Spinal cord (tissue), 10 donors: Measurements from ENCODE around the gene TREML4. TPM values are rescaled to one million over a fixed set of nuclear protein-coding genes. Genes with fewer than 3 reads are reported as not detected.

Experiments used
- DNase-seq, 6 donors: peaks; one replicate each; pipeline versions ENCODE4 v3.0.0 to v3.0.0-alpha.2; 2013 to 2015; ENCODE audit warnings: low spot score in 6 of 6, low read depth in 4 of 6
- H3K27ac ChIP-seq: one replicate; pipeline ENCODE4 v1.5.1; 2013; ENCODE audit warnings: low read depth, low read length, control low read depth
- H3K27me3 ChIP-seq: one replicate; pipeline ENCODE4 v1.6.1; 2013; ENCODE audit warnings: low read length; ENCODE audit not compliant: control insufficient read depth, insufficient read depth
- H3K36me3 ChIP-seq: one replicate; pipeline ENCODE4 v1.6.1; 2013; ENCODE audit warnings: low read length; ENCODE audit not compliant: control insufficient read depth, insufficient read depth
- H3K4me1 ChIP-seq: one replicate; pipeline ENCODE4 v1.6.1; 2013; ENCODE audit warnings: low read length; ENCODE audit not compliant: control insufficient read depth, insufficient read depth
- H3K4me3 ChIP-seq: one replicate; pipeline ENCODE4 v1.5.1; 2013; ENCODE audit warnings: low read depth, low read length, control low read depth
- H3K9me3 ChIP-seq: one replicate; pipeline ENCODE4 v1.6.1; 2013; ENCODE audit warnings: low read length; ENCODE audit not compliant: control insufficient read depth, insufficient read depth
- WGBS: methylation state at CpG from one replicate; pipeline ENCODE4 v1.1.5; 2013; ENCODE audit warnings: missing lambda C conversion rate; ENCODE audit not compliant: insufficient coverage; 5-methylcytosine and 5-hydroxymethylcytosine counted together
- polyA plus RNA-seq, 2 donors: library from polyadenylated mRNA; unstranded; fragments of 120-200 nt; gene quantifications; one replicate each; pipeline ENCODE4 v1.2.1, GENCODE V29; 2013; ENCODE audit not compliant: insufficient read length in 2 of 2
- total RNA-seq, 2 donors: library from RNA; depleted of rRNA in 1 of 2; stranded (reverse); fragments of 120-200 nt in 1 of 2; fragments of >200 nt in 1 of 2; gene quantifications; one replicate each; pipeline versions ENCODE4 v1.2.3 to v1.2.4, GENCODE V29; 2013 to 2014
- donor health status: healthy.

TREML4 gene
- total and polyA plus RNA-seq, 4 donors = 0.10 TPM; not detected in 3

- Histone ChIP-seq H3K4me3 (no peak overlapping the region), H3K27me3 (no peaks in the 10 kb centered on the region), H3K4me1 (no peaks in the 10 kb centered on the region), H3K9me3 (no peaks in the 10 kb centered on the region), H3K36me3 (no peaks in the 10 kb centered on the region), H3K27ac (no peak overlapping the region)
- 75% methylated on average over 1 of the region's 2 CpGs for WGBS
- DNase-seq = no peak
Measured at GRCh38 chr6:41277605-41278004, 49.5 kb downstream of the TREML4 start.

- Histone ChIP-seq H3K4me1 (no peaks in the 10 kb centered on the region), H3K4me3 (no peak overlapping the region), H3K27ac (no peak overlapping the region), H3K27me3 (no peaks in the 10 kb centered on the region), H3K9me3 (no peaks in the 10 kb centered on the region), H3K36me3 (no peaks in the 10 kb centered on the region)
- WGBS = 18% methylated on average over 7 of the region's 10 CpGs
- DNase-seq = peak in 5 of 6 donors; percentile 22 to 76 (median 40)
Measured at GRCh38 chr6:41278699-41279405, 50.7 kb downstream of the TREML4 start.

GRCh38 chr6:41280381-41281057, 52.4 kb downstream of the TREML4 start:
- WGBS = 69% methylated on average over 1 of the region's 1 CpG
- Histone ChIP-seq H3K27ac (no peak overlapping the region), H3K36me3 (no peaks in the 10 kb centered on the region), H3K27me3 (no peaks in the 10 kb centered on the region), H3K4me3 (no peak overlapping the region), H3K4me1 (no peaks in the 10 kb centered on the region), H3K9me3 (no peaks in the 10 kb centered on the region)
- no peak for DNase-seq

GRCh38 chr6:41283600-41283999, 55.5 kb downstream of the TREML4 start:
- 74% methylated on average over 2 of the region's 3 CpGs for WGBS
- no peaks in the 10 kb centered on the region for H3K9me3 ChIP-seq
- no peak overlapping the region for H3K4me3 ChIP-seq
- no peaks in the 10 kb centered on the region for H3K27me3 ChIP-seq
- no peak for DNase-seq
- no peak overlapping the region for H3K27ac ChIP-seq
- H3K4me1 ChIP-seq = peaks cover 7% of the 10 kb centered on the region
- H3K36me3 ChIP-seq = no peaks in the 10 kb centered on the region

- H3K27me3 ChIP-seq = no peaks in the 10 kb centered on the region
- no peaks in the 10 kb centered on the region for H3K36me3 ChIP-seq
- H3K9me3 ChIP-seq = no peaks in the 10 kb centered on the region
- H3K4me3 ChIP-seq = no peak overlapping the region
- H3K27ac ChIP-seq = no peak overlapping the region
- DNase-seq = no peak
- H3K4me1 ChIP-seq = peaks cover 7% of the 10 kb centered on the region
- 64% methylated on average over 1 of the region's 1 CpG for WGBS
Measured at GRCh38 chr6:41284726-41285125, 56.6 kb downstream of the TREML4 start.

- Histone ChIP-seq H3K36me3 (no peaks in the 10 kb centered on the region), H3K9me3 (no peaks in the 10 kb centered on the region), H3K4me3 (no peak within 1 kb of the TSS), H3K27me3 (no peaks in the 10 kb centered on the region), H3K27ac (peak within 1 kb of the TSS; percentile 25), H3K4me1 (peaks cover 7% of the 10 kb centered on the region)
- no peak for DNase-seq
- WGBS = 67% methylated on average over 7 of the region's 8 CpGs
Measured at GRCh38 chr6:41286544-41287346, 58.6 kb downstream of the TREML4 start, which contains the start of gene TREM1. Gene TREM1, minus strand, starts transcription at chr6:41286682. Its CDS starts 27 bp downstream, at chr6:41286655.

GRCh38 chr6:41288030-41288753, 60.0 kb downstream of the TREML4 start:
- peak; percentile 15 to 79 (median 24) for DNase-seq
- WGBS = no CpG with 5 or more reads among the region's 6 CpGs

More at GRCh38 chr6:41288030-41288753, 60.0 kb downstream of the TREML4 start:
- peak overlapping the region; percentile 43 for H3K27ac ChIP-seq
- no peaks in the 10 kb centered on the region for H3K27me3 ChIP-seq
- H3K36me3 ChIP-seq = no peaks in the 10 kb centered on the region
- no peak overlapping the region for H3K4me3 ChIP-seq
- H3K9me3 ChIP-seq = no peaks in the 10 kb centered on the region
- peaks cover 7% of the 10 kb centered on the region for H3K4me1 ChIP-seq
